Glutamatergic neuron (in vitro differentiated cells): ENCODE data around the gene AFF3. TPM values are rescaled to one million over a fixed set of nuclear protein-coding genes. Genes with fewer than 3 reads are reported as not detected.
A peak's percentile ranks its signal among the peaks of the same experiment; 100 is the strongest.

Source experiments
- DNase-seq: peaks from one replicate; pipeline ENCODE4 v3.0.0; 2022
- H3K27ac Mint-ChIP-seq: one replicate; pipeline ENCODE4 v1.8.0; 2020; ENCODE audit warnings: mild to moderate bottlenecking, mixed read lengths, inconsistent platforms; ENCODE audit not compliant: unreplicated experiment
- H3K27me3 Mint-ChIP-seq: one replicate; pipeline ENCODE4 v1.8.0; 2020; ENCODE audit warnings: mild to moderate bottlenecking, moderate library complexity, mixed read lengths, inconsistent platforms; ENCODE audit not compliant: unreplicated experiment
- H3K36me3 Mint-ChIP-seq: one replicate; pipeline ENCODE4 v1.8.0; 2020; ENCODE audit warnings: mild to moderate bottlenecking, mixed read lengths, inconsistent platforms; ENCODE audit not compliant: unreplicated experiment
- H3K4me1 Mint-ChIP-seq: one replicate; pipeline ENCODE4 v1.8.0; 2020; ENCODE audit warnings: mild to moderate bottlenecking, low read depth, mixed read lengths, inconsistent platforms; ENCODE audit not compliant: unreplicated experiment
- H3K4me3 Mint-ChIP-seq: one replicate; pipeline ENCODE4 v1.8.0; 2020; ENCODE audit warnings: mild to moderate bottlenecking, mixed read lengths, inconsistent platforms; ENCODE audit not compliant: unreplicated experiment
- H3K9me3 Mint-ChIP-seq: one replicate; pipeline ENCODE4 v1.8.0; 2020; ENCODE audit warnings: mild to moderate bottlenecking, moderate library complexity, mixed read lengths, inconsistent platforms; ENCODE audit not compliant: unreplicated experiment
- CTCF ChIP-seq: fragments of 200-600 bp; sonication (generic); IDR thresholded peaks from one replicate; pipeline ENCODE4 v1.5.0; 2021; ENCODE audit not compliant: partially characterized antibody, unreplicated experiment
- total RNA-seq: library from RNA; stranded (reverse); fragmentation: NEBNext Ultra II Directional; extraction: Animal tissue kit (Norgen Biotek cat#: 25700); gene quantifications from one replicate; pipeline ENCODE4 v1.2.1, GENCODE V29; 2021; ENCODE audit not compliant: unreplicated experiment

AFF3 gene
- total RNA-seq, 1 donor from 2014 or later, result 125 TPM

DNA sequence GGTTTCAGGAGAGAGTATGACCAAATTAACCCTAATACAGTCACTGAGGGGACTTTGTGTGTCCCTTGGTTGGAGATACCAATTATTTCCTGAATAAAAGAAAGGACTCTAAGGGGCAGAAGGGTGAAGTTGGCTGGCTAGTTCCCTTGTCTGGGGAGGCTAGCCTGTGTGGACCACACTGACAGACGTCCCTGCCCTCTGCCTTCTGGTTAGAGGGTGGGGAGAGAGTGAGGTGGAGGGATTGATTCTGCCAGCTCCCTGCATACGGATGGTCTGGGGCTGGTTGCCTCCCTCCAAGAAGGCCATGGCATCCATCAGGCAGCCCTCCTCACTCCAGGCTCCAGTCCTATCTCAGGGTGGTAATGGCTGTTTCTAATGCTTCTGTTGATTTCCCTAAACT lies 37.4 kb upstream of the AFF3 start:
- Mint-ChIP-seq H3K27ac (no peak overlapping the region), H3K36me3 (no peaks in the 10 kb centered on the region), H3K4me3 (no peak overlapping the region), H3K27me3 (no peaks in the 10 kb centered on the region), H3K4me1 (peaks cover 12% of the 10 kb centered on the region), H3K9me3 (peaks cover 2% of the 10 kb centered on the region)
- DNase-seq, result no peak
- TF ChIP-seq CTCF, result no peak

GRCh38 chr2:100178864-100179263 lies 36.5 kb upstream of the AFF3 start:
- no peaks in the 10 kb centered on the region for H3K9me3 Mint-ChIP-seq
- H3K27me3 Mint-ChIP-seq, result no peaks in the 10 kb centered on the region
- H3K27ac Mint-ChIP-seq, result no peak overlapping the region
- no peak for DNase-seq
- peaks cover 9% of the 10 kb centered on the region for H3K4me1 Mint-ChIP-seq
- no peaks in the 10 kb centered on the region for H3K36me3 Mint-ChIP-seq
- no peak overlapping the region for H3K4me3 Mint-ChIP-seq
- no peak for TF ChIP-seq CTCF

DNA sequence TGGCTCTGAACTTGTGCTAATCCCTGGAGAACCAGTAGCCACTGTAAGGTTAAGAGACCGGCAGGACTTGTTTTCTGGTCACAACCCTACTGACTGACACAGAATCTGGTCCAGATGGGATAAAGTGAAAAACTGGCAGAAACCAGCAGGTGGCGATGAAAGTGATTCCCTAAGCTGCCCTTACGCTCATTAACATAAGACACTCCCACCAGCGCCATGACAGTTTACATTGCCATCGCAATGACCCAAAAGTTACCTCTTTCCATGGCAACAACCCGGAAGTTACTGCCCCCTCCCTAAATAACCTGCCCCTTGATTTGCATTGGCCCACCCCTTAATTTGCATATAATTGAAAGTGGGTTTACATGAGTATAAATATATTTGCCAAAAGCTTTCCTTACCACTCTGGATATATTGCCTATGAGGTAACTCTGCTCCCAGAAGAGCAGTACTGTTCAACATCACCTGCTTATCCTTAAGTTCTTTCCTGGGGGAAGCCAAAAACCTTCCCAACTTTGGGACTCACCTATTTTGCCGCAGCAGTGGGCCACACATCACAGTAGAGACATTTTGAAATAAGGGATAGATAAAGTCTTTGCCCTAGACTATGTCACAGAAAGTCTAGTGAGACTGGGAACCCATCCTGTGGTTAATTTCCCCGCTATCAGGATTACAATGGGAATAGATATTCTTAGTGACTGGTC lies 35.8 kb upstream of the AFF3 start:
- peak; percentile 53 for DNase-seq
- Mint-ChIP-seq H3K9me3 (no peaks in the 10 kb centered on the region), H3K27me3 (no peaks in the 10 kb centered on the region), H3K36me3 (no peaks in the 10 kb centered on the region), H3K4me1 (peaks cover 9% of the 10 kb centered on the region), H3K27ac (peak overlapping the region; percentile 64), H3K4me3 (no peak overlapping the region)
- peak; percentile 51 for TF ChIP-seq CTCF

DNA sequence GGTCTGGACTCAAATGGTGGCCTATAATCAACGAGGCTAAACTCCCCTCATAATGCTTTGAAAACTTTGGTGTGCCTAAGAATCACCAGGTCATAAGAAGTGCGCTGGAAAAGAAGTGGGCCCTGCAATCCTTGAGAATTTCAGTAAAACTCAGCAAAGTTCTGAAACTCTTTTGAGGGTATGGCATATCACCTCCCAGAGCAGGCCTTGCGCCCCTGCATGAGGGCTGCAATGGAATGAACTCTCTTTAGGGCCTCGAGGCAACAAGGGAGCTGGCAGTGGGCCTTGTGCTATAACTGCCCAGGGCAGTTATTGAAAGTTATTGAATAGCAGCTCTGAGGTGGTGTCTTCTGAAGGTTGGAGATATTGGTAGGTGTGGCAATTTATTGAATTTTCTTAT lies 34.5 kb upstream of the AFF3 start:
- H3K4me1 Mint-ChIP-seq, result peaks cover 4% of the 10 kb centered on the region
- H3K4me3 Mint-ChIP-seq, result no peak overlapping the region
- DNase-seq, result no peak
- H3K36me3 Mint-ChIP-seq, result no peaks in the 10 kb centered on the region
- H3K27me3 Mint-ChIP-seq, result no peaks in the 10 kb centered on the region
- no peaks in the 10 kb centered on the region for H3K9me3 Mint-ChIP-seq
- no peak overlapping the region for H3K27ac Mint-ChIP-seq
- TF ChIP-seq CTCF, result no peak

DNA sequence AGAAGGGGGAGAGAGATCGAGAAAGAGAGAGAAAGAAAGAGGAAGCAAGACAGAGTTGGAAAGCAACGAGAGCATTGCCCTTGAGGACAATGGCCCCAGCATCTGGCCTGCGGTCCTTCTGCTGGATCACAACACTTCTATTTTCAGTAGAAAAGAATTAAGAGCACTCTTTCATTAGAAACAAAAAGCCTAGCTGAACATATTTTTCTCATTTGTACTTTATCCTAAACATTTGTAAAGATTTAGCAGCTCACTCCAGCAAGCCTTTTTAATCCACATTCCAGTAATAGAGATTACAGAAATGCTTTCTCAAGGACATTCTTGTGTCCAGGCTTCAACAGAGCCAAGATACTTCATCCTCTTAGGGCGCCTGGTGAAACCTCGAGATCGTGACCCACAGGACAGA lies 31.6 kb upstream of the AFF3 start:
- no peak for DNase-seq
- Mint-ChIP-seq H3K4me3 (no peak overlapping the region), H3K27me3 (no peaks in the 10 kb centered on the region), H3K4me1 (peaks cover 7% of the 10 kb centered on the region), H3K36me3 (no peaks in the 10 kb centered on the region), H3K9me3 (no peaks in the 10 kb centered on the region), H3K27ac (no peak overlapping the region)
- TF ChIP-seq CTCF, result no peak
